GM15510 (cell line): ENCODE measurements around the gene GTSF1L.

Experiments used
- POLR2A ChIP-seq: IDR thresholded peaks from 3 replicates; pipeline ENCODE4 v1.6.1; 2011; ENCODE audit warnings: borderline replicate concordance; ENCODE audit not compliant: insufficient read length; ENCODE audit errors: extremely low read depth

The GTSF1L gene

DNA sequence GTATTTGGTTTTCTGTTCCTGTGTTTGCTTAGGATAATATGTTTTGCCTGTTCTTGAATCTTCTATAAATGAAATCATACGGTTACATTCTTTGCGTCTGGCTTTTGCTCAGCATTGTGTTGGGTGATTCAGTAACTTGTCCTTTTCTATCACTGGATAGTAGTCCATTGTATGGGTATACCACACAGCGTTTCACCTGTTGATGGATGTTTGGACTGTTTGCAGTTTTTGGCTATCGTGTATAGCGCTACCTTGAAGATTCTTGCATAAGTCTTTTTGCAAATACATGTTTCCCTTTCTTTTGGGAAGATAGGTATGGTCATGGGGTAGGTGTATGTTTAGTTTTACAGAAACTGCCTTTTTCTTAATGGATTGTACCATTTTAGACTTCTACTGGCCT is 50.4 kb downstream of the GTSF1L start:
- no peak for TF ChIP-seq POLR2A
